ENCODE data around the gene CEP250.
"Not testable (repeated sequence)": the region's sequence is repeated elsewhere in the genome, so short reads cannot be mapped to it uniquely, and the experiment has no call there.

CEP250 gene

GRCh38 chr20:35453647-35454046 lies 1.8 kb upstream of the CEP250 start:
- peak overlapping the region; percentile 52 for H3K4me3 ChIP-seq (ENCODE audit: low read depth, low read length)
- DNase-seq (ENCODE audit: low read depth): no peak
- in situ Hi-C loops (cut with HindIII; ENCODE audit: low sequenced_read_pairs): no loop called here
- TF ChIP-seq CTCF (IDR thresholded peaks at IDR 0.05; ENCODE audit: low read depth, low read length, missing control alignments): no peak

GRCh38 chr20:35456700-35457099 lies 1.3 kb downstream of the CEP250 start:
- in situ Hi-C loops (cut with HindIII; ENCODE audit: low sequenced_read_pairs); DNase-seq (ENCODE audit: low read depth): not testable (repeated sequence)
- H3K4me3 ChIP-seq (ENCODE audit: low read depth, low read length): peak overlapping the region; percentile 52

GRCh38 chr20:35457539-35457938 lies 2.1 kb downstream of the CEP250 start:
- in situ Hi-C loops (cut with HindIII; ENCODE audit: low sequenced_read_pairs); DNase-seq (ENCODE audit: low read depth): not testable (repeated sequence)
- peak overlapping the region; percentile 8 for H3K4me3 ChIP-seq (ENCODE audit: low read depth, low read length)

- in situ Hi-C loops (cut with HindIII; ENCODE audit: low sequenced_read_pairs): no loop called here
- no peak for TF ChIP-seq CTCF (IDR thresholded peaks at IDR 0.05; ENCODE audit: low read depth, low read length, missing control alignments)
- DNase-seq (ENCODE audit: low read depth): no peak
- H3K4me3 ChIP-seq (ENCODE audit: low read depth, low read length): no peak overlapping the region
These were observed 3.0 kb downstream of the CEP250 start for GRCh38 chr20:35458388-35458787.

GRCh38 chr20:35461620-35462019 lies 6.2 kb downstream of the CEP250 start:
- H3K4me3 ChIP-seq (ENCODE audit: low read depth, low read length): no peak overlapping the region
- DNase-seq (ENCODE audit: low read depth): no peak
- in situ Hi-C loops (cut with HindIII; ENCODE audit: low sequenced_read_pairs): no loop called here
- TF ChIP-seq CTCF (IDR thresholded peaks at IDR 0.05; ENCODE audit: low read depth, low read length, missing control alignments): no peak

GRCh38 chr20:35462351-35462750 lies 7.0 kb downstream of the CEP250 start:
- no peak overlapping the region for H3K4me3 ChIP-seq (ENCODE audit: low read depth, low read length)
- in situ Hi-C loops (cut with HindIII; ENCODE audit: low sequenced_read_pairs): no loop called here
- DNase-seq (ENCODE audit: low read depth): no peak
- no peak for TF ChIP-seq CTCF (IDR thresholded peaks at IDR 0.05; ENCODE audit: low read depth, low read length, missing control alignments)

- in situ Hi-C loops (cut with HindIII; ENCODE audit: low sequenced_read_pairs): no loop called here
- H3K4me3 ChIP-seq (ENCODE audit: low read depth, low read length): no peak overlapping the region
- DNase-seq (ENCODE audit: low read depth): peak; percentile 67
- TF ChIP-seq CTCF (IDR thresholded peaks at IDR 0.05; ENCODE audit: low read depth, low read length, missing control alignments): peak; percentile 82
These were observed 8.3 kb downstream of the CEP250 start for GRCh38 chr20:35463455-35464300.

All from astrocyte of the cerebellum (primary cell).